ENCODE results near the gene KCNK15. TPM values are rescaled to one million over a fixed set of nuclear protein-coding genes. Genes with fewer than 3 reads are reported as not detected.
"Not testable (repeated sequence)": the region's sequence is repeated elsewhere in the genome, so short reads cannot be mapped to it uniquely, and the experiment has no call there.

The KCNK15 gene
- total RNA-seq, 6 experiments from 2014 or later, result 0.07 to 0.43 (median 0.19) TPM; not detected in 2

DNA sequence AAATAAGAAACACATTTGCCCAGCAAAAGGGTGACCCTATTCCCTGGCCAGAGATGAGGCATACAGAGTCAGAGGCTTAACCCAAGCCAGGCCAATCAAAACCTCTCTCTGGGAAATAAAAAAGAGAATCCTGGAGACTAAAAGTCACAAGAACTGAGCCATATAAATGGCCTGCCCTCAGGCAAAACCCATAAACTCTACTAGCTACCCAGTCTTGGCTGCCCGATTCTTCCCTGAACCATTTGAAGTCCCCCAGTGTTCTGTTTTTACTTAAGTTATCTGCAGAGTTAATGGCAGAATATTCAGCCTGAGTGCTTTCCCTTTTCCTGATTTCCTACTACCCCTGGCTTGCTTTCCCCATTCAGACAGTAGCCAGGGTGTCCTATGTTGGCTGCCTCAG lies 13.9 kb downstream of the KCNK15 start:
- Histone ChIP-seq H3K4me1 (no peaks in the 10 kb centered on the region), H3K36me3 (no peaks in the 10 kb centered on the region), H3K4me3 (no peak overlapping the region), H3K27ac (no peak overlapping the region), H3K9me3 (no peaks in the 10 kb centered on the region), H3K27me3 (no peaks in the 10 kb centered on the region)
- TF ChIP-seq POLR2A (IDR thresholded peaks at IDR 0.05), result no peak
- TF ChIP-seq, protein P1, sequence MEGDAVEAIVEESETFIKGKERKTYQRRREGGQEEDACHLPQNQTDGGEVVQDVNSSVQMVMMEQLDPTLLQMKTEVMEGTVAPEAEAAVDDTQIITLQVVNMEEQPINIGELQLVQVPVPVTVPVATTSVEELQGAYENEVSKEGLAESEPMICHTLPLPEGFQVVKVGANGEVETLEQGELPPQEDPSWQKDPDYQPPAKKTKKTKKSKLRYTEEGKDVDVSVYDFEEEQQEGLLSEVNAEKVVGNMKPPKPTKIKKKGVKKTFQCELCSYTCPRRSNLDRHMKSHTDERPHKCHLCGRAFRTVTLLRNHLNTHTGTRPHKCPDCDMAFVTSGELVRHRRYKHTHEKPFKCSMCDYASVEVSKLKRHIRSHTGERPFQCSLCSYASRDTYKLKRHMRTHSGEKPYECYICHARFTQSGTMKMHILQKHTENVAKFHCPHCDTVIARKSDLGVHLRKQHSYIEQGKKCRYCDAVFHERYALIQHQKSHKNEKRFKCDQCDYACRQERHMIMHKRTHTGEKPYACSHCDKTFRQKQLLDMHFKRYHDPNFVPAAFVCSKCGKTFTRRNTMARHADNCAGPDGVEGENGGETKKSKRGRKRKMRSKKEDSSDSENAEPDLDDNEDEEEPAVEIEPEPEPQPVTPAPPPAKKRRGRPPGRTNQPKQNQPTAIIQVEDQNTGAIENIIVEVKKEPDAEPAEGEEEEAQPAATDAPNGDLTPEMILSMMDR (IDR thresholded peaks at IDR 0.05), result no peak
- DNase-seq (no peak), ATAC-seq (no peak)
- intact Hi-C loops (cut with DNase I), result loop anchor here (10.0 kb wide), 1 partner anchor 105 kb away; no protein-coding TSS in a partner anchor
- 75% methylated on average over 1 of the region's 1 CpG for WGBS (ENCODE audit: insufficient coverage, low coverage, low lambda C conversion rate, missing lambda C conversion rate)

- Histone ChIP-seq H3K9me3 (no peaks in the 10 kb centered on the region), H3K27me3 (no peaks in the 10 kb centered on the region), H3K27ac (no peak overlapping the region), H3K36me3 (no peaks in the 10 kb centered on the region), H3K4me3 (no peak overlapping the region), H3K4me1 (no peaks in the 10 kb centered on the region)
- TF ChIP-seq, protein P1 (IDR thresholded peaks at IDR 0.05), result no peak
- no peak for TF ChIP-seq POLR2A (IDR thresholded peaks at IDR 0.05)
- intact Hi-C loops (cut with DNase I), result no loop called here
- ATAC-seq (no peak), DNase-seq (no peak)
- WGBS (ENCODE audit: insufficient coverage, low coverage, low lambda C conversion rate, missing lambda C conversion rate), result 17% methylated on average over 1 of the region's 3 CpGs
Observed at GRCh38 chr20:44761423-44761822, 15.8 kb downstream of the KCNK15 start.

GRCh38 chr20:44762466-44763140 lies 16.9 kb downstream of the KCNK15 start:
- Histone ChIP-seq H3K4me1 (no peaks in the 10 kb centered on the region), H3K27ac (no peak overlapping the region), H3K27me3 (no peaks in the 10 kb centered on the region), H3K4me3 (no peak overlapping the region), H3K36me3 (no peaks in the 10 kb centered on the region), H3K9me3 (no peaks in the 10 kb centered on the region)
- no peak for DNase-seq
- intact Hi-C loops (cut with DNase I), result no loop called here
- no peak for ATAC-seq
- WGBS (ENCODE audit: insufficient coverage, low coverage, low lambda C conversion rate, missing lambda C conversion rate), result 49% methylated on average over 7 of the region's 10 CpGs
- TF ChIP-seq, protein P1 (IDR thresholded peaks at IDR 0.05), result no peak
- TF ChIP-seq POLR2A (IDR thresholded peaks at IDR 0.05), result no peak

DNA sequence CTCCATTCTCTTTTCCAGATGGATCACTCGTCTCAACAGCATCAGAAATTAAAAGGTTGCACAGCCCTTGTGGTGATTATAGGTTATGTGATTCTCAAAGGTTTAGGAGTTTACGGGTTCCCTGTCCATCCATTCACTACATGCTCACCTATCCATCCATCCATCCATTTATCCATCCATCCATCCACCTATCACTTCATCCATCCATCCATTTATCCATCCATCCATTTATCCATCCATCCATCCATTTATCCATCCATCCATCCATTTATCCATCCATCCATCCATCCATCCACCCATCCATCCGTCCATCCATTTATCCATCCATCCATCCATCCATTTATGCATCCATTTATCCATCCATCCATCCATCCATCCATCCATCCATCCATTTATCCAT lies 18.1 kb downstream of the KCNK15 start:
- H3K9me3 ChIP-seq; intact Hi-C loops (cut with DNase I); H3K36me3 ChIP-seq; ATAC-seq; H3K27ac ChIP-seq; H3K27me3 ChIP-seq; H3K4me3 ChIP-seq; DNase-seq; H3K4me1 ChIP-seq: not testable (repeated sequence)
- WGBS (ENCODE audit: insufficient coverage, low coverage, low lambda C conversion rate, missing lambda C conversion rate), result 50% methylated on average over 3 of the region's 3 CpGs

DNA sequence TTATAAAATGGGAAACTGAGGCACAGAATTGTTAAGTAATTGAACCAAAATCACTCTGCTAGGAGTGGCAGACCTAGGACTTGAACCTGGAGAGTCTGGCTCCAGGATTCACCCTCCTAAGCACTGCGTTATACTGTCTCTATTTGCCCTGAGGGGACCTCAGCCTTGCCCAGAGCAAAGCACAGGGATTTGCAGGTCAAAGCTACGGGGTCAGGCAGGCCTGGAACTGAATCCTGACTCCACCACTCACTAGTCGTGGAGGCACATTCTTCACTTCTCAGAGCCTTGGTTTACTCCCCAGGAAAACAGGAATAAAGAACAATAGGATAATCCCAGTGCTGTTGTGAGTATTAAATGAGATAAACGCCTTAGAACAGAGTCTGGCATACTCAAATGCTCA lies 19.4 kb downstream of the KCNK15 start:
- no peak for ATAC-seq
- Histone ChIP-seq H3K27ac (no peak overlapping the region), H3K4me1 (no peaks in the 10 kb centered on the region), H3K4me3 (no peak overlapping the region), H3K36me3 (no peaks in the 10 kb centered on the region), H3K27me3 (no peaks in the 10 kb centered on the region), H3K9me3 (no peaks in the 10 kb centered on the region)
- TF ChIP-seq POLR2A (IDR thresholded peaks at IDR 0.05), result no peak
- TF ChIP-seq, protein P1 (IDR thresholded peaks at IDR 0.05), result no peak
- intact Hi-C loops (cut with DNase I), result no loop called here
- DNase-seq, result no peak
- WGBS (ENCODE audit: insufficient coverage, low coverage, low lambda C conversion rate, missing lambda C conversion rate), result 22% methylated on average over 4 of the region's 4 CpGs
